WTC11 (cell line): ENCODE data around the gene BHLHE23. TPM values are rescaled to one million over a fixed set of nuclear protein-coding genes. Genes with fewer than 3 reads are reported as not detected.

ENCODE experiments used
- ATAC-seq: fragments of 200-7000 bp; cut with Tn5 transposase; 2 replicates; pipeline ENCODE4 v1.10.0; 2021; ENCODE audit warnings: mild to moderate bottlenecking, moderate library complexity
- CTCF ChIA-PET: fragments of 300-600 bp; sonication (Branson Sonifier 250); formaldehyde crosslinking; loops from one replicate; lab custom pipeline; 2021; ENCODE audit warnings: antibody characterized with exemption; lab: Charles Lee
- POLR2A ChIA-PET: fragments of 350-600 bp; sonication (Branson Sonifier 250); formaldehyde crosslinking; loops from one replicate; lab custom pipeline; 2021; ENCODE audit warnings: antibody characterized with exemption; lab: Charles Lee
- DNase-seq: peaks from one replicate; pipeline ENCODE4 v3.0.0; 2021; ENCODE audit warnings: low spot score
- H3K27ac Mint-ChIP-seq: 2 replicates; pipeline ENCODE4 v1.8.0; 2021; ENCODE audit warnings: mixed read lengths
- H3K27me3 Mint-ChIP-seq: 2 replicates; pipeline ENCODE4 v1.8.0; 2021; ENCODE audit warnings: low read depth, mild to moderate bottlenecking, moderate library complexity, mixed read lengths
- H3K36me3 Mint-ChIP-seq: 2 replicates; pipeline ENCODE4 v1.8.0; 2021; ENCODE audit warnings: mixed read lengths
- H3K4me1 Mint-ChIP-seq: 2 replicates; pipeline ENCODE4 v1.8.0; 2022; ENCODE audit warnings: mixed read lengths
- H3K4me3 Mint-ChIP-seq: 2 replicates; pipeline ENCODE4 v1.8.0; 2021; ENCODE audit warnings: mild to moderate bottlenecking, moderate library complexity, mixed read lengths
- H3K9me3 Mint-ChIP-seq: 2 replicates; pipeline ENCODE4 v1.8.0; 2021; ENCODE audit warnings: mixed read lengths
- AR ChIP-seq: fragments of 250-450 bp; sonication (Bioruptor Pico); IDR thresholded peaks from 2 replicates; pipeline ENCODE4 v1.9.0; 2021; ENCODE audit warnings: mild to moderate bottlenecking
- ELF4 ChIP-seq: sonication (generic); formaldehyde crosslinking; IDR thresholded peaks from 2 replicates; pipeline ENCODE4 v1.8.1; 2022; ENCODE audit warnings: low read depth, mild to moderate bottlenecking, moderate library complexity, missing genetic modification reagents
- ESRRA ChIP-seq: sonication (generic); formaldehyde crosslinking; IDR thresholded peaks from 2 replicates; pipeline ENCODE4 v1.8.1; 2022; ENCODE audit warnings: mild to moderate bottlenecking, missing genetic modification reagents, borderline replicate concordance
- ETV6 ChIP-seq: sonication (generic); formaldehyde crosslinking; IDR thresholded peaks from 2 replicates; pipeline ENCODE4 v1.8.1; 2022; ENCODE audit warnings: mild to moderate bottlenecking, missing genetic modification reagents
- FOXJ3 ChIP-seq: sonication (generic); formaldehyde crosslinking; IDR thresholded peaks from 2 replicates; pipeline ENCODE4 v1.9.0; 2021; ENCODE audit warnings: missing genetic modification reagents, mild to moderate bottlenecking, borderline replicate concordance
- MYBL2 ChIP-seq: sonication (generic); formaldehyde crosslinking; IDR thresholded peaks from 2 replicates; pipeline ENCODE4 v1.8.1; 2023; ENCODE audit warnings: mild to moderate bottlenecking, moderate library complexity, missing genetic modification reagents
- PREB ChIP-seq: sonication (generic); formaldehyde crosslinking; IDR thresholded peaks from 2 replicates; pipeline ENCODE4 v1.8.1; 2022; ENCODE audit warnings: mild to moderate bottlenecking, missing genetic modification reagents, moderate library complexity, borderline replicate concordance
- RORB ChIP-seq: fragments of 250-450 bp; sonication (Bioruptor Pico); IDR thresholded peaks from 2 replicates; pipeline ENCODE4 v1.9.0; 2021; ENCODE audit warnings: mild to moderate bottlenecking
- SOX15 ChIP-seq: fragments of 250-450 bp; sonication (Bioruptor Pico); IDR thresholded peaks from 2 replicates; pipeline ENCODE4 v1.9.0; 2021; ENCODE audit warnings: mild to moderate bottlenecking
- ZBTB21 ChIP-seq: sonication (generic); formaldehyde crosslinking; IDR thresholded peaks from 2 replicates; pipeline ENCODE4 v1.8.1; 2023; ENCODE audit warnings: mild to moderate bottlenecking, missing genetic modification reagents, borderline replicate concordance
- ZNF138 ChIP-seq: sonication (generic); formaldehyde crosslinking; conservative IDR thresholded peaks from 2 replicates; pipeline ENCODE4 v1.8.1; 2022; ENCODE audit warnings: mild to moderate bottlenecking, moderate library complexity, missing genetic modification reagents
- ZNF232 ChIP-seq: sonication (generic); formaldehyde crosslinking; IDR thresholded peaks from 2 replicates; pipeline ENCODE4 v1.8.0; 2022; ENCODE audit warnings: mild to moderate bottlenecking, missing genetic modification reagents
- ZNF263 ChIP-seq: sonication (generic); formaldehyde crosslinking; IDR thresholded peaks from 2 replicates; pipeline ENCODE4 v1.8.1; 2022; ENCODE audit warnings: low read depth, mild to moderate bottlenecking, moderate library complexity, missing genetic modification reagents
- ZNF416 ChIP-seq: fragments of 250-450 bp; sonication (Bioruptor Pico); IDR thresholded peaks from 2 replicates; pipeline ENCODE4 v1.9.0; 2021; ENCODE audit warnings: mild to moderate bottlenecking, inconsistent platforms
- total RNA-seq: library from RNA; stranded (reverse); gene quantifications from 3 replicates; pipeline ENCODE4 v1.2.3, GENCODE V29; 2021
- TF ChIP-seq, protein P1 (sequence below): sonication (generic); formaldehyde crosslinking; IDR thresholded peaks from 2 replicates; pipeline ENCODE4 v1.8.1; 2023; ENCODE audit warnings: mild to moderate bottlenecking, missing genetic modification reagents, moderate library complexity

Gene BHLHE23
- total RNA-seq, 1 experiment from 2014 or later = 1.3 TPM

GRCh38 chr20:62965363-62965771, 41.4 kb downstream of the BHLHE23 start (continued):
- TF ChIP-seq ZNF138 (CRISPR knock-in tag) (no peak), MYBL2 (CRISPR knock-in tag) (no peak)

- peaks cover 3% of the 10 kb centered on the region; the same call in 1 of the 2 replicates for H3K36me3 Mint-ChIP-seq
- H3K27ac Mint-ChIP-seq = peak overlapping the region; percentile 29; the same call in 1 of the 2 replicates
- H3K27me3 Mint-ChIP-seq = no peaks in the 10 kb centered on the region
- ATAC-seq = no peak
- CTCF ChIA-PET = interaction anchor here (1.3 to 2.4 kb wide), 4 partner anchors 8 to 64 kb away, joined by 3 to 8 read pairs (median 6); no protein-coding TSS in a partner anchor
- H3K4me1 Mint-ChIP-seq = peaks cover 3% of the 10 kb centered on the region; the same call in 1 of the 2 replicates
- DNase-seq = no peak
- TF ChIP-seq ZBTB21 (CRISPR knock-in tag) (no peak), FOXJ3 (CRISPR knock-in tag) (no peak), AR (no peak), ZNF232 (no peak), ETV6 (CRISPR knock-in tag) (no peak), ZNF416 (CRISPR knock-in tag) (no peak)
- H3K9me3 Mint-ChIP-seq = no peaks in the 10 kb centered on the region
- POLR2A ChIA-PET = no interaction called here
- H3K4me3 Mint-ChIP-seq = no peak overlapping the region
Observed at GRCh38 chr20:62964700-62965099, 42.1 kb downstream of the BHLHE23 start.

GRCh38 chr20:62963614-62964397, 43.0 kb downstream of the BHLHE23 start:
- CTCF ChIA-PET = interaction anchor here (1.3 to 2.4 kb wide), 4 partner anchors 9 to 63 kb away, joined by 3 to 8 read pairs (median 6); no protein-coding TSS in a partner anchor
- Mint-ChIP-seq H3K9me3 (no peaks in the 10 kb centered on the region), H3K4me3 (no peak overlapping the region), H3K27me3 (no peaks in the 10 kb centered on the region), H3K27ac (no peak overlapping the region), H3K4me1 (no peaks in the 10 kb centered on the region), H3K36me3 (peaks cover 3% of the 10 kb centered on the region; the same call in 1 of the 2 replicates)
- ATAC-seq (no peak), DNase-seq (no peak)
- TF ChIP-seq ZNF263 (no peak), RORB (no peak), ELF4 (no peak), PREB (CRISPR knock-in tag) (no peak), SOX15 (CRISPR knock-in tag) (no peak), ESRRA (CRISPR knock-in tag) (no peak)
- TF ChIP-seq, protein P1, sequence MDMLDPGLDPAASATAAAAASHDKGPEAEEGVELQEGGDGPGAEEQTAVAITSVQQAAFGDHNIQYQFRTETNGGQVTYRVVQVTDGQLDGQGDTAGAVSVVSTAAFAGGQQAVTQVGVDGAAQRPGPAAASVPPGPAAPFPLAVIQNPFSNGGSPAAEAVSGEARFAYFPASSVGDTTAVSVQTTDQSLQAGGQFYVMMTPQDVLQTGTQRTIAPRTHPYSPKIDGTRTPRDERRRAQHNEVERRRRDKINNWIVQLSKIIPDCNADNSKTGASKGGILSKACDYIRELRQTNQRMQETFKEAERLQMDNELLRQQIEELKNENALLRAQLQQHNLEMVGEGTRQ = no peak
- POLR2A ChIA-PET = no interaction called here
